ENCODE measurements around the gene OTOG. TPM values are rescaled to one million over a fixed set of nuclear protein-coding genes. Genes with fewer than 3 reads are reported as not detected.
A peak's percentile ranks its signal among the peaks of the same experiment; 100 is the strongest.
"Not testable (repeated sequence)": the region's sequence is repeated elsewhere in the genome, so short reads cannot be mapped to it uniquely, and the experiment has no call there.

OTOG gene
- total RNA-seq, 3 donors from 2014 or later, result 0.06 TPM; not detected in 2

GRCh38 chr11:17611049-17611448, 64.0 kb downstream of the OTOG start:
- H3K4me3 ChIP-seq, result no peak overlapping the region
- ATAC-seq (no peak), DNase-seq (no peak)
- H3K4me1 ChIP-seq (ENCODE audit: low read depth), result no peaks in the 10 kb centered on the region
- intact Hi-C loops (cut with DNase I, micrococcal nuclease), result no loop called here
- no peak for TF ChIP-seq CTCF (IDR thresholded peaks at IDR 0.05)
- H3K36me3 ChIP-seq (ENCODE audit: low read depth), result no peaks in the 10 kb centered on the region
- H3K9me3 ChIP-seq, result no peaks in the 10 kb centered on the region

GRCh38 chr11:17611503-17612220, 64.6 kb downstream of the OTOG start:
- TF ChIP-seq CTCF (IDR thresholded peaks at IDR 0.05), result no peak
- DNase-seq (no peak), ATAC-seq (no peak)
- Histone ChIP-seq H3K4me3 (no peak overlapping the region), H3K36me3 (ENCODE audit: low read depth) (no peaks in the 10 kb centered on the region), H3K9me3 (no peaks in the 10 kb centered on the region), H3K4me1 (ENCODE audit: low read depth) (no peaks in the 10 kb centered on the region)
- intact Hi-C loops (cut with DNase I, micrococcal nuclease), result no loop called here

GRCh38 chr11:17612221-17613188, 65.4 kb downstream of the OTOG start:
- H3K9me3 ChIP-seq, result no peaks in the 10 kb centered on the region
- H3K36me3 ChIP-seq (ENCODE audit: low read depth), result no peaks in the 10 kb centered on the region
- ATAC-seq (peak; percentile 14), DNase-seq (no peak)
- no peak overlapping the region for H3K4me3 ChIP-seq
- TF ChIP-seq CTCF (IDR thresholded peaks at IDR 0.05), result no peak
- H3K4me1 ChIP-seq (ENCODE audit: low read depth), result no peaks in the 10 kb centered on the region
- intact Hi-C loops (cut with DNase I, micrococcal nuclease), result no loop called here

- intact Hi-C loops (cut with DNase I, micrococcal nuclease), result no loop called here
- Histone ChIP-seq H3K36me3 (ENCODE audit: low read depth) (no peaks in the 10 kb centered on the region), H3K9me3 (no peaks in the 10 kb centered on the region), H3K4me1 (ENCODE audit: low read depth) (no peaks in the 10 kb centered on the region), H3K4me3 (no peak overlapping the region)
- no peak for TF ChIP-seq CTCF (IDR thresholded peaks at IDR 0.05)
- ATAC-seq (no peak), DNase-seq (no peak)
These were observed 66.4 kb downstream of the OTOG start for GRCh38 chr11:17613428-17613962.

GRCh38 chr11:17613983-17614382, 66.9 kb downstream of the OTOG start:
- intact Hi-C loops (cut with DNase I, micrococcal nuclease), result no loop called here
- H3K36me3 ChIP-seq (ENCODE audit: low read depth), result no peaks in the 10 kb centered on the region
- no peak for DNase-seq
- no peak for TF ChIP-seq CTCF (IDR thresholded peaks at IDR 0.05)
- H3K9me3 ChIP-seq, result no peaks in the 10 kb centered on the region
- no peaks in the 10 kb centered on the region for H3K4me1 ChIP-seq (ENCODE audit: low read depth)
- H3K4me3 ChIP-seq, result no peak overlapping the region
- no peak for ATAC-seq

- ATAC-seq; DNase-seq; H3K9me3 ChIP-seq; H3K36me3 ChIP-seq (ENCODE audit: low read depth); H3K4me1 ChIP-seq (ENCODE audit: low read depth); intact Hi-C loops (cut with DNase I, micrococcal nuclease); H3K4me3 ChIP-seq: not testable (repeated sequence)
These were observed 75.7 kb downstream of the OTOG start for GRCh38 chr11:17622711-17623110.

Data from mucosa of descending colon (tissue), 3 donors.